Type B pancreatic cell (in vitro differentiated cells): ENCODE measurements around the gene RNF214. TPM values are rescaled to one million over a fixed set of nuclear protein-coding genes. Genes with fewer than 3 reads are reported as not detected.
A peak's percentile ranks its signal among the peaks of the same experiment; 100 is the strongest.

ENCODE experiments used
- DNase-seq: peaks from one replicate; pipeline ENCODE4 v3.0.0; 2021; ENCODE audit warnings: mixed read lengths; ENCODE audit not compliant: unreplicated experiment; ENCODE audit errors: extremely low spot score
- H3K27ac Mint-ChIP-seq: 2 replicates; pipeline ENCODE4 v1.8.0; 2021; ENCODE audit warnings: mild to moderate bottlenecking, mixed read lengths
- H3K27me3 Mint-ChIP-seq: 2 replicates; pipeline ENCODE4 v1.8.0; 2021; ENCODE audit warnings: mixed read lengths
- H3K36me3 Mint-ChIP-seq: 2 replicates; pipeline ENCODE4 v1.8.0; 2021; ENCODE audit warnings: mixed read lengths
- H3K4me1 Mint-ChIP-seq: one replicate; pipeline ENCODE4 v1.8.0; 2021; ENCODE audit warnings: mixed read lengths; ENCODE audit not compliant: unreplicated experiment
- H3K4me3 Mint-ChIP-seq: 2 replicates; pipeline ENCODE4 v1.8.0; 2021; ENCODE audit warnings: mild to moderate bottlenecking, mixed read lengths
- H3K9me3 Mint-ChIP-seq: 2 replicates; pipeline ENCODE4 v1.8.0; 2021; ENCODE audit warnings: mixed read lengths
- total RNA-seq: library from RNA; stranded (reverse); gene quantifications from 2 replicates; pipeline ENCODE4 v1.2.1, GENCODE V29; 2021; ENCODE audit warnings: low replicate concordance
- TF ChIP-seq, protein P1 (sequence below): fragments of 200-600 bp; sonication (generic); conservative IDR thresholded peaks from 2 replicates; pipeline ENCODE4 v1.5.0; 2021; ENCODE audit warnings: antibody characterized with exemption, mild to moderate bottlenecking

The RNF214 gene
- total RNA-seq, 1 donor from 2014 or later = 34.7 TPM

DNA sequence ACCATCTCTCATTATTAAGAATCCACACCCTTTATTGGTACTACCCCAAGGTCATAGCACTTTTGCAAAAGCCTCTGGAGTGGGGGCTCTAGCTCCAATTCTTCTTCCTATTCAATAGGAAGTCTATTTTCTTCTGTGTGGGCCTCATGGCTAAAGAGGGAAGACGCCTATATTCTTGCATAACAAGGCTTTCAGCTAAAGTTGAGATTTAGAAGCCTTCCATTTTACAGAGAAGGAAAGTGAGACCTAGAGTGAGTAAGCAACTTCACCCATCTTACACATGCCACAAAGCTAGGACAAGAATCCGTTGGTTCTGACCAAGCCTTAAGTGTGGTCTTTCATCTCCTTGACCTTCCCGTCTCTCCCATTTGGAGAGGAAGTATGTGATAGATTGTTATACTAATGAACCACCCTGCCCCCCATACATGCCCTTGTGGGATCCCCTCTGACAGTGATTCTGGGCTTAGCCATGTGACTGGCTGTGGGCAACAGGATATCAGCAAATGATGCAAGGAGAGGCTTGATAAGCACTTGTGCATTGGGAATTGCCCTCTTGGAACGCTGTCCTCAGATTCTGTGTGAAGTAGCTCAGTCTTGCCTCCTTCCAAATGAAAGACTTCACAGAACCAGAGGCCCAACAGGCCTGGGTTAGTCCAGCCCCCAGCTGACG, 71.3 kb downstream of the RNF214 start:
- Mint-ChIP-seq H3K9me3 (no peaks in the 10 kb centered on the region), H3K27me3 (no peaks in the 10 kb centered on the region), H3K27ac (no peak overlapping the region), H3K4me1 (peaks cover 26% of the 10 kb centered on the region), H3K36me3 (no peaks in the 10 kb centered on the region), H3K4me3 (no peak overlapping the region)
- TF ChIP-seq, protein P1, sequence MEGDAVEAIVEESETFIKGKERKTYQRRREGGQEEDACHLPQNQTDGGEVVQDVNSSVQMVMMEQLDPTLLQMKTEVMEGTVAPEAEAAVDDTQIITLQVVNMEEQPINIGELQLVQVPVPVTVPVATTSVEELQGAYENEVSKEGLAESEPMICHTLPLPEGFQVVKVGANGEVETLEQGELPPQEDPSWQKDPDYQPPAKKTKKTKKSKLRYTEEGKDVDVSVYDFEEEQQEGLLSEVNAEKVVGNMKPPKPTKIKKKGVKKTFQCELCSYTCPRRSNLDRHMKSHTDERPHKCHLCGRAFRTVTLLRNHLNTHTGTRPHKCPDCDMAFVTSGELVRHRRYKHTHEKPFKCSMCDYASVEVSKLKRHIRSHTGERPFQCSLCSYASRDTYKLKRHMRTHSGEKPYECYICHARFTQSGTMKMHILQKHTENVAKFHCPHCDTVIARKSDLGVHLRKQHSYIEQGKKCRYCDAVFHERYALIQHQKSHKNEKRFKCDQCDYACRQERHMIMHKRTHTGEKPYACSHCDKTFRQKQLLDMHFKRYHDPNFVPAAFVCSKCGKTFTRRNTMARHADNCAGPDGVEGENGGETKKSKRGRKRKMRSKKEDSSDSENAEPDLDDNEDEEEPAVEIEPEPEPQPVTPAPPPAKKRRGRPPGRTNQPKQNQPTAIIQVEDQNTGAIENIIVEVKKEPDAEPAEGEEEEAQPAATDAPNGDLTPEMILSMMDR = no peak
- no peak for DNase-seq

DNA sequence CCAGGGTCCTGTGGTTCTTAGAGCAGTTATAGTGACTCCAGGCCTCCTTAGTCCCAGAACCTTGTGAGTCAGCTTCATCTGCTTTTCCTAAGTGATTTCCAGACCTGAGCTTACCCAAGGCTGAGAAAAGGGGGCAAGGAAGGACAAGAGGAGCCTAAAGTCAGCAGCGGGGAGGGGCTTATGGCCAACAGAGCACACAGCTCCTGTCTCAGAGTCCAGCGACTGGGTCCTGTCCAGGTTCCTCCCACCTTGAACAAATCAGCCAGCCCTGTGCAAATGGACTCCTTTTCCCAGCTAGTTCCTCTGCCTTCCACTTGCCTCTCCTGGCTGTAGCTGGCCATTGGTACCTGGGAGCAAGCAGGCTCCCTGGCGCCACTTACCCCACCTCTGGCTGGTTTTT, 72.7 kb downstream of the RNF214 start:
- TF ChIP-seq, protein P1 = no peak
- Mint-ChIP-seq H3K9me3 (no peaks in the 10 kb centered on the region), H3K4me1 (peaks cover 14% of the 10 kb centered on the region), H3K4me3 (no peak overlapping the region), H3K27me3 (no peaks in the 10 kb centered on the region), H3K36me3 (no peaks in the 10 kb centered on the region), H3K27ac (no peak overlapping the region)
- no peak for DNase-seq

DNA sequence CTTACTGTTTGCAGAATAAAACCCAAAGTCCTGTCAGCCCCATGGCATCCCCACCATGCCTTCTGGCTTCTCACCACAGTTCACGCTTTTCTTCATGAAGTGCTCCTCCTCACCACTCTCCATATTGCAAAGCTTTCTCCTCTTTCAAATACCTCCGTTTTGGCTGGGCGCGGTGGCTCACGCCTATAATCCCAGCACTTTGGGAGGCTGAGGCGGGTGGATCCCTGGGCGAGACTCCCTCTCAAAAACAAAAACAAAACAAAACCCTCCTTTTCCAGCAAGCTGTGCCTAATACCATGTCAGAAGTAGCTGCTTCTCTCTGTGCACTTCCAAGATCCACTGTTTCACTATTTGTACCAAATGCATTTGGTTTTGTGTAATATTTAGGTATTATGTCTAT, 76.8 kb downstream of the RNF214 start:
- no peak for DNase-seq
- TF ChIP-seq, protein P1 = no peak
- H3K27me3 Mint-ChIP-seq = no peaks in the 10 kb centered on the region
- no peak overlapping the region for H3K4me3 Mint-ChIP-seq
- H3K36me3 Mint-ChIP-seq = no peaks in the 10 kb centered on the region
- peaks cover 12% of the 10 kb centered on the region for H3K4me1 Mint-ChIP-seq
- no peaks in the 10 kb centered on the region for H3K9me3 Mint-ChIP-seq
- no peak overlapping the region for H3K27ac Mint-ChIP-seq

DNA sequence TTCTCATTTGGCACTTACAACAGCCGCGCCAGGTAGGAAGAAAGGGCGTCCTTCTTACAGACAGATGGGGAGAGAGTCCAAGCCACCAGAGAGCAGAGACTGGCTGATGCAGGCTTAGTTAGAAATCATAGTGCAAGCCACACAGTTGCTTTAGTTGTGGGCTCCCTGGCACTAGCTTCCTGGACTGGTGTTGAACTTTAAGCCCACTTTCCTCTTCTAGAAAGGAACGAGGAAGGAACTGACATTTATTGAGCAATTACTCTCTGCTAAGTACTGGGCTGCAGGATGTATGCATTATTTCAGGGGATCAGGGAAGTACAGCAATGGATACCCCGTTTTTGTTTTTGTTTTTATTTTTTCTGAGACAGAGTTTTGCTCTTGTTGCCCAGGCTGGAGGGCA, 80.6 kb downstream of the RNF214 start:
- H3K36me3 Mint-ChIP-seq = no peaks in the 10 kb centered on the region
- no peaks in the 10 kb centered on the region for H3K27me3 Mint-ChIP-seq
- no peak for DNase-seq
- H3K27ac Mint-ChIP-seq = no peak overlapping the region
- peak overlapping the region; percentile 65 for H3K4me3 Mint-ChIP-seq
- TF ChIP-seq, protein P1 = no peak
- H3K9me3 Mint-ChIP-seq = no peaks in the 10 kb centered on the region
- peaks cover 21% of the 10 kb centered on the region for H3K4me1 Mint-ChIP-seq

DNA sequence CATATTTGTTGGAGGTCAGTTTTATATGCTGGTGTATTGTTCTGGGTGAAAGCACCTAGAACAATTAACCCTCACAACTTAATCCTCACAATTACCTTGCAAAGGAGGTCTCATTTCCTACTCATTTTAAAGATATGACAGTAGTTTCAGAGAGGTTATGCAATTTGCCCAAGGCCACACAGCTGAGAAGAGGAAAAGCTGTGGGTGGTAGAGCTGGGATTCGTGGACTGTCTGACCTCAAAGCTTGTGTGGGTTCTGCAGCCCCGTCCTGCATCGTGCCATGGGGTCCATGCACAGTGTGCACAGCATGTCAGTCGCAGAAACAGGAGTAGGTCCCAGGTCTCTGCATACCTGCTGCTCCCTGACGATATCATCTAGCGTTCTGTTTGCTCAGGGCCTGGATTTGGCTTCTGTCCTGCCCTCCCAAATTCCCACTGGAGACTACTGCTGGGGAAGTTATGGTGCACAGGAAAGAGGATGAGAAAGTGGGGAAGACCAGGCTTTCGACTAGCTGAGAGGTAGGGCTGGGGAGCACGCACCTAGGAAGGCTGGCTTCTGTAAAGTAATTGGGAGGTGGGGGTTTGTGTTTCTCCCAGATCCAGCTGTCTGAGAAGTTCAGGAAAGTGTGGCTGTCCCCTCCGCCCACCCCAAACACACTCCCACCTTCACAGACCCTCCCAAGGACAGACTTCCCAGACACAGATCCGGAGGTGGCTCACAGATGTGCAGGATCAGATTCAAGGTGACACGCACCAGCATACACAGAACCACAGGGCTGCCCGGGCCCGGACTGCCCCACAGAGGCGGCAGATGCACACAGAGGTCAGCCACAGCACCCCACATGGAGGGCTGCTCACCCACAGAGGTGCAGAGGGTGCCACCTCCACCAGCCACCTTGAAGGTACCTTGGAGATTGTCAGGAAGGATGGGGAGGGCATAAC, 81.6 kb downstream of the RNF214 start:
- Mint-ChIP-seq H3K4me3 (peak overlapping the region; percentile 84), H3K9me3 (no peaks in the 10 kb centered on the region), H3K36me3 (no peaks in the 10 kb centered on the region), H3K27ac (peak overlapping the region; percentile 48), H3K4me1 (peaks cover 21% of the 10 kb centered on the region), H3K27me3 (no peaks in the 10 kb centered on the region)
- TF ChIP-seq, protein P1 = no peak
- DNase-seq = no peak
